Measurements from ENCODE around the gene CALR3.
"Not testable (repeated sequence)": the region's sequence is repeated elsewhere in the genome, so short reads cannot be mapped to it uniquely, and the experiment has no call there.

CALR3 gene

GRCh38 chr19:16495982-16496612 is at the start of gene CALR3, which contains the start of gene C19orf44:
CALR3 (minus strand) TSS chr19:16496167; CDS start chr19:16496129, 38 bp downstream.
C19orf44 (plus strand) TSS chr19:16496394; CDS start chr19:16500793, 4,399 bp downstream.
- FAIRE-seq (no peak), DNase-seq (ENCODE audit: low spot score) (peak; percentile 93)

DNA sequence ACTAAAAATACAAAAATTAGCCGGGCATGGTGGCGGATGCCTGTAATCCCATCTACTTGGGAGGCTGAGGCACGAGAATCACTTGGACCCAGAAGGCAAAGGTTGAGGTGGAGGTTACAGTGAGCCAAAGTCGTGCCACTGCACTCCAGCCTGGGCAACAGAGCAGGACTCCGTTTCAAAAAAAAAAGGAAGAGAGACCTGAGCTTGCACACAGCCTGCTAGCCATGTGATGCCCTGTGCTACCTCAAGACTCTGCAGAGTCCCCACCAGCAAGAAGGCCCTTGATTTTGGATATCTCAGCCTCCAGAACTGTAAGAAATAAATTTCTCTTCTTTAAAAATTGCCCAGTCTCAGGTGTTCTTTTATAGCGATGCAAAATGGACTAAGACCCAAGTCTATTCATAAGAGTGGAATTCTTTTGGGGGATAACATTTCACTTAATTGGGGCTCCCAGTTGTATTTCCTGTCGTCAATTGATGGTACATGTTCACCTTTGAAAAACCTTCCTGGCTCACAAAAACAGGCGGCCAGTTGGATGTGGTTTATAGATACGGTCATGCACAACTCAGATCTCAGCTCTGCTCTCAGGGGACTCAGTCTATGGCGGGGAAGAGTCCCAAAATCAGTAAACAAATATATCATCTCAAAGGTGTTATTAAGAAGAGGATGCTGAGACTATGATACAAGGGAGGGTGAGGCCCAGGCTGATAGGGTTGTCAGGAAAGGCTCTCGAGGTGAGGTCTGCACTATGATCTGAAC is 48.7 kb upstream of the CALR3 start:
- DNase-seq (ENCODE audit: low spot score) (no peak), FAIRE-seq (no peak)

GRCh38 chr19:16543734-16544133 is 47.8 kb upstream of the CALR3 start:
- not testable (repeated sequence) for DNase-seq (ENCODE audit: low spot score); FAIRE-seq

GRCh38 chr19:16542910-16543472 is 47.0 kb upstream of the CALR3 start:
- FAIRE-seq (no peak), DNase-seq (ENCODE audit: low spot score) (no peak)

GRCh38 chr19:16542045-16542909 is 46.3 kb upstream of the CALR3 start, which contains the start of gene CHERP:
CHERP (minus strand) TSS chr19:16542437; CDS start chr19:16542378, 59 bp downstream.
- DNase-seq (ENCODE audit: low spot score) (peak; percentile 92), FAIRE-seq (no peak)

DNA sequence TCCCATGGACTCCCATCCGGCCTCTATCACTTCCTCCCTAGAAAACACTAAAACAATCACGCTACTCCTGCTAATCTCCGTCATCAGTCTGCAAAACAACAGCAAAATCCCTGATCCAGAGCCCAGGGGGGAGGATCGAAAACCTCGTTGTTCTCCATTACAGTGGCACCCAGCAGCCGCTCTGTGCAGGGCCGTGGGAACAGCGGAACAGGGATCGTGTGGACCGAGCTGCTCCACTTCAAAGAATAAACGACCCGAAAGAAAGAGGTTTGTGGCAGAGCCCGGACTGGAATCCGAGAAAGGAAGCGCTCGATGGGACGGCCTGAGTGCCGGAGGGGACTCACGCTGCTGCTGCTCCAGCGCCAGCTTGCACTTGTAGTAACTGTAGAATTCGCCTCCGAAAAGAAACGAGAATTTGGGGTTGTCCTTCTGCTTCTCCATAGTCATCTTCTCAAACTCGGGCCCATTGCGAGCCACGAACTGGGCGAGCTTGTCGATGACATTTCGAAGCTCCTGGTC is 45.6 kb upstream of the CALR3 start:
- no peak for FAIRE-seq
- no peak for DNase-seq (ENCODE audit: low spot score)

DNA sequence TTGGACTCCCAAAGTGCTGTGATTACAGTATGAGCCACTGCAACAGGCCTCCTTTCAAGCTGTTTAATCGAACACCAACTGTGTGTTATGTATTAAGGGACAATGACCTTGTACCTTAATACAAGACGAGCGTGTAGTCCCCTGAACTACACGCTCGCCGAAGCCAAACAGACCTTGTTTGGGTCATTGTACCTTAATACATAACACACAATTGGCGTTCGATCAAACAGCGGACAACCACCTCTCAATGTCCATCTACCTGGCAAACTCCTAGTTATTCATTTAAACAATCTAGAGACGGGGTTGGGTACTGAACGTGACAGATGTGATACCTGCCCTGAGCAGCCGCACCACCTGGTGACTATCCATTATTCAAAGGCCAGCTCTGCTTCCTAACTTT is 45.0 kb upstream of the CALR3 start:
- FAIRE-seq: no peak
- no peak for DNase-seq (ENCODE audit: low spot score)

GRCh38 chr19:16537111-16537510 is 41.1 kb upstream of the CALR3 start:
- DNase-seq (ENCODE audit: low spot score): no peak
- FAIRE-seq: no peak

DNA sequence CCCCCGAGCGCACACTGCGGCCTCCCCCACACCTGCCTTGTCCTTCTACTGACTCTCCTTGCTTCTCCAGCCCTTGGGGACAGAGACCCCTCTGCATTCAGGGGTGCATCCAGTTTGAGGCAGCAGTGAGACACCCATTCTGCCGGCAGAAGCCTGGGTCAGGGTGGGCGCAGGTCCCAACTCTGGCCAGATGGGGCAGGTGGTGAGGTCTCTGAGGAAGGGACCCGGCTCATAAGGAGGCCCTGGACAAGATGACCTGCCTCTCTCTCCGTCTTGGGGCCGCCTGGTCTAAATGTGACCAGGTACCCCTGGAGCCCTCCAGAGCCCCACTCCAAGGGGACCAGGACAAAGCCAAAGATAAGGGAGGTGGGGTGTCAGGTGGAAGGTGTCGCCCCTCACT is 40.2 kb upstream of the CALR3 start:
- no peak for FAIRE-seq
- no peak for DNase-seq (ENCODE audit: low spot score)

- DNase-seq (ENCODE audit: low spot score) (no peak), FAIRE-seq (no peak)
These were observed 39.4 kb upstream of the CALR3 start for GRCh38 chr19:16535381-16535780.

DNA sequence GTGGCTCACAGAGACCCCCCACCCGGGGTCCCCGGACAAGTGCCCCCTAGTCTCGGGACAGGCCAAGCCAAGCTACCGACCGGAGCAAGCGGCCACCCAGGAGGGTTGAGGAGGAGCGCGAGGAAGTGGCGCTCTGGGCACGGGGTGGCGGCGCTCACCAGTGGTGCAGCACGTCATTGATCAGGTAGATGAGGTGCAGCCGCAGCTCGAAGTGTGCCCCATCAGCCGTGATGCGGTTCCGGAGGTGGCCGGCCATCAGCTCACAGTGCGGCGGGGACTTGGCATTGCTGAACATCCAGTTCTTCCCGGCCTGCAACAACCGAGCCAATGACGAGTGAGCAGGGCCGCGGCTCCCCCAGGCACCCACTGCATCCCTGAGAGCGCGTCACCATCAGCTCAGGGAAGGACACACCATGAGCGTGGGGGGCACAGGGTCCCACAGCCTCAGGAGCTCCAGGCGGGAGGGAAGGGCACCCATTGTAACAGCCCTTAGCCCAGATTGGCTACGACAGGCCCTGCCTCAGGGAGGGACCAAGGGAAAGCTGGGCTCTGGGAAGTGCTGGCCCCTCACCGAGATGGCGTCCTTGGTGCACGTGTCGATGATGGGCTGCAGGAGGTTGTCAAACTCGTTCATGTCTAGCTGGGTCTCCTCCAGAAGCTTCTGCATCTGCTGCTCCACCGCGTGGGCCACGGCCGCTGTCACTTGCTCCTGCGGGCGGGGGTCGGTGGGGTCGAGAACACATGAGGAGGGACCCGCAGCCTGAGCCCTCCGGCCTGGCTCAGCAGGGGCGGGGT is 36.7 kb upstream of the CALR3 start:
- DNase-seq (ENCODE audit: low spot score): no peak
- no peak for FAIRE-seq

GRCh38 chr19:16531380-16531669 is 35.4 kb upstream of the CALR3 start:
- DNase-seq (ENCODE audit: low spot score) (no peak), FAIRE-seq (no peak)

GRCh38 chr19:16530540-16531379 is 34.8 kb upstream of the CALR3 start:
- DNase-seq (ENCODE audit: low spot score) (no peak), FAIRE-seq (no peak)

GRCh38 chr19:16529466-16530144 is 33.6 kb upstream of the CALR3 start:
- FAIRE-seq: no peak

GRCh38 chr19:16527971-16528521 is 32.1 kb upstream of the CALR3 start:
- no peak for FAIRE-seq
- no peak for DNase-seq (ENCODE audit: low spot score)

More at GRCh38 chr19:16529466-16530144, 33.6 kb upstream of the CALR3 start:
- DNase-seq (ENCODE audit: low spot score): no peak

GRCh38 chr19:16527334-16527935 is 31.5 kb upstream of the CALR3 start:
- no peak for DNase-seq (ENCODE audit: low spot score)
- no peak for FAIRE-seq

DNA sequence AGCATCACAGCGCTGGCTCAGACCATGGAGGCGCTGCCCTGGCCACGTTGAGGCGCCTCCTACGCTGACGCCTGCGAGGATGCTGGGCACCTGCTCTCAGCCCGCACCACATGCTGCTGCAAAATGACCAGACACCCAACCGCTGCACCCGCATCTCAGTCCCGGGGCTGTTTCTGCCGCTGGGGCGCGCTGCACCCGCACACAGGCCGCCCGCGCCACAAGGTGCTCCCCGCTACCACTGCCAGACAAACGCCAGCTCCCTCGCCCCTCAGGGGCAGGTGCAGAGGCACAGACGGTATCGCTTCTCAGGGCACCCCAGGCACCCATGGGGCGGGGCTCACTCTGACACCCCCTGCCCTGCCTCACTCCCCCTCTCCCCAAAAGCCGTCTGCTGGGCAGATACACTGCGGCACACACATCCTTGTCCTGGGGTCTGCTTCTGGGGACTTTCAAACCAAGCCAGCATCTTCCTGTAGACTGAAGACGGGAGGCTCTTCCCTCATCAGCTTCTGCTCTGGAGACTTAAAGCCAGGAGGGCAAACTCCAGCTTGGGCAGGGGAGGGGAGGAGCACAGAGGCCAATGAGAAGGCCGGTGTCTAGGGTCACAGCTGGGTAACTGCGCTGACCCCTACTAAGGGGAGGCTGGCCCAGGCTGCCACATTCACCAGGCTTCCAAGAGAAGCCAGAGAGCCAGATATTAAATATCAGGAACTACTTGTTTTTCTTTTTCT is 29.9 kb upstream of the CALR3 start:
- DNase-seq (ENCODE audit: low spot score) (no peak), FAIRE-seq (no peak)
